Calu3 (cell line): ENCODE measurements around the gene SLC66A1. TPM values are rescaled to one million over a fixed set of nuclear protein-coding genes. Genes with fewer than 3 reads are reported as not detected.

Source experiments
- BruUV-seq: library from RNA; stranded (reverse); fragments of 400-500 nt; replicated peaks from 2 replicates; lab custom pipeline; 2021; lab: Mats Ljungman, UMichigan
- CTCF ChIA-PET: fragments of 300-600 bp; sonication (Branson Sonifier 250); formaldehyde crosslinking; loops from one replicate; lab custom pipeline; 2022; ENCODE audit warnings: antibody characterized with exemption; lab: Charles Lee
- DNase-seq: peaks from one replicate; pipeline ENCODE4 v3.0.0; 2022
- H3K27ac Mint-ChIP-seq: one replicate; pipeline ENCODE4 v1.8.0; 2022; ENCODE audit warnings: mixed read lengths; ENCODE audit not compliant: unreplicated experiment
- H3K27me3 Mint-ChIP-seq: one replicate; pipeline ENCODE4 v1.8.0; 2022; ENCODE audit warnings: mixed read lengths; ENCODE audit not compliant: unreplicated experiment
- H3K36me3 Mint-ChIP-seq: one replicate; pipeline ENCODE4 v1.8.0; 2022; ENCODE audit warnings: mild to moderate bottlenecking, moderate library complexity, mixed read lengths; ENCODE audit not compliant: insufficient read depth, unreplicated experiment
- H3K4me1 Mint-ChIP-seq: one replicate; pipeline ENCODE4 v1.8.0; 2022; ENCODE audit warnings: mild to moderate bottlenecking, low read depth, mixed read lengths; ENCODE audit not compliant: unreplicated experiment
- H3K4me3 Mint-ChIP-seq: one replicate; pipeline ENCODE4 v1.8.0; 2022; ENCODE audit warnings: mild to moderate bottlenecking, low read depth, moderate library complexity, mixed read lengths; ENCODE audit not compliant: unreplicated experiment
- H3K9me3 Mint-ChIP-seq: one replicate; pipeline ENCODE4 v1.8.0; 2022; ENCODE audit warnings: low read depth, mixed read lengths; ENCODE audit not compliant: unreplicated experiment
- CTCF ChIP-seq: fragments of 200-600 bp; IDR thresholded peaks from one replicate; pipeline ENCODE4 v1.8.0; 2022; ENCODE audit warnings: antibody characterized with exemption; ENCODE audit not compliant: unreplicated experiment
- intact Hi-C: fragments of 100-400 bp; cut with micrococcal nuclease; formaldehyde crosslinking; loops from one replicate; pipeline ENCODE4 v1.10.0; 2022; ENCODE audit not compliant: unreplicated experiment
- total RNA-seq: library from RNA; stranded (reverse); gene quantifications from 2 replicates; pipeline ENCODE4 v1.2.3, GENCODE V29; 2022

SLC66A1 gene
- total RNA-seq, 1 experiment from 2014 or later = 10.0 TPM

GRCh38 chr1:19327301-19327700 is 15.2 kb downstream of the SLC66A1 start:
- CTCF ChIA-PET = no interaction called here
- intact Hi-C loops = no loop called here
- no TSS peak for BruUV-seq
- Mint-ChIP-seq H3K4me3 (no peak overlapping the region), H3K36me3 (peaks cover 29% of the 10 kb centered on the region), H3K9me3 (no peaks in the 10 kb centered on the region), H3K4me1 (no peaks in the 10 kb centered on the region), H3K27ac (no peak overlapping the region), H3K27me3 (no peaks in the 10 kb centered on the region)
- no peak for DNase-seq
- TF ChIP-seq CTCF = no peak

- intact Hi-C loops = no loop called here
- Mint-ChIP-seq H3K4me1 (no peaks in the 10 kb centered on the region), H3K27me3 (no peaks in the 10 kb centered on the region), H3K9me3 (no peaks in the 10 kb centered on the region), H3K27ac (no peak overlapping the region), H3K4me3 (no peak overlapping the region), H3K36me3 (peaks cover 29% of the 10 kb centered on the region)
- CTCF ChIA-PET = no interaction called here
- BruUV-seq = no TSS peak
- TF ChIP-seq CTCF = no peak
- DNase-seq = no peak
Measured at GRCh38 chr1:19327736-19328135, 15.6 kb downstream of the SLC66A1 start.

- TF ChIP-seq CTCF = no peak
Measured at GRCh38 chr1:19328486-19328885, 16.4 kb downstream of the SLC66A1 start.

GRCh38 chr1:19329188-19329587 is 17.1 kb downstream of the SLC66A1 start:
- Mint-ChIP-seq H3K4me1 (no peaks in the 10 kb centered on the region), H3K9me3 (no peaks in the 10 kb centered on the region), H3K27ac (peak overlapping the region; percentile 11), H3K4me3 (no peak overlapping the region), H3K27me3 (no peaks in the 10 kb centered on the region), H3K36me3 (peaks cover 29% of the 10 kb centered on the region)
- no peak for TF ChIP-seq CTCF
- intact Hi-C loops = no loop called here
- BruUV-seq = no TSS peak
- CTCF ChIA-PET = no interaction called here
- DNase-seq = no peak

More at GRCh38 chr1:19328486-19328885, 16.4 kb downstream of the SLC66A1 start:
- peaks cover 29% of the 10 kb centered on the region for H3K36me3 Mint-ChIP-seq
- H3K4me1 Mint-ChIP-seq = no peaks in the 10 kb centered on the region
- no peaks in the 10 kb centered on the region for H3K9me3 Mint-ChIP-seq
- no peak for DNase-seq
- no peak overlapping the region for H3K27ac Mint-ChIP-seq
- intact Hi-C loops = no loop called here
- H3K4me3 Mint-ChIP-seq = no peak overlapping the region
- CTCF ChIA-PET = no interaction called here
- BruUV-seq = no TSS peak
- no peaks in the 10 kb centered on the region for H3K27me3 Mint-ChIP-seq
